ENCODE measurements around the gene PEMT.

PEMT gene

GRCh38 chr17:17505610-17506171 lies 85.8 kb downstream of the PEMT start:
- H3K4me1 ChIP-seq (ENCODE audit: control insufficient read depth, insufficient read depth, low read length), result peaks cover 2% of the 10 kb centered on the region
- H3K4me3 ChIP-seq (ENCODE audit: low read length in 2 of 2), result no peak overlapping the region
- H3K27me3 ChIP-seq (ENCODE audit: control insufficient read depth in 1 of 2, insufficient read depth in 2 of 2, low read length in 2 of 2), result no peaks in the 10 kb centered on the region
- no peaks in the 10 kb centered on the region for H3K9me3 ChIP-seq (ENCODE audit: control insufficient read depth in 2 of 2, low read length in 2 of 2)
- no peaks in the 10 kb centered on the region for H3K36me3 ChIP-seq (ENCODE audit: control insufficient read depth in 2 of 2, insufficient read depth in 2 of 2, low read length in 2 of 2)
- no peak overlapping the region for H3K27ac ChIP-seq (ENCODE audit: low read length)
- H3K9ac ChIP-seq (ENCODE audit: low read length in 2 of 2), result no peak overlapping the region

DNA sequence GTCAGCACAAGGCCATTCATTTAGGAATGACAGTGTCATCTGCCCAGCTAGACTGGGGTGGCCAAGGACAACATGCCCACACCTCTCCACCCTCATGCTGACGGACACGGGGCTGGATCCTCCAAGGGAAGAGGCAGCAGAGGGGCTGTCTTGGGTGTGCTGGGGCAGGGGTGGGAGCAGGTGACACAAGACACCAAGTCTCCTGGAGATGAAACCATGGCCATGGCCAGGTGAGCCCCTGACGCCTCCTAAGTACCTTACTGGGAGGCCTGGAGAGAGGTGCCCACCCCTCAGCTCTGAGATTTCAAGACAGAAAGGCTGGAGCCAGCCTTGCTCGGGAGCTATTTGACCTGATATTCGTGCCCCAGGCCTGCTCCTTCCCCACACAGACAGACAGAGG lies 86.4 kb downstream of the PEMT start:
- no peaks in the 10 kb centered on the region for H3K27me3 ChIP-seq (ENCODE audit: control insufficient read depth in 1 of 2, insufficient read depth in 2 of 2, low read length in 2 of 2)
- peaks cover 2% of the 10 kb centered on the region for H3K4me1 ChIP-seq (ENCODE audit: control insufficient read depth, insufficient read depth, low read length)
- no peaks in the 10 kb centered on the region for H3K36me3 ChIP-seq (ENCODE audit: control insufficient read depth in 2 of 2, insufficient read depth in 2 of 2, low read length in 2 of 2)
- no peak overlapping the region for H3K4me3 ChIP-seq (ENCODE audit: low read length in 2 of 2)
- H3K9ac ChIP-seq (ENCODE audit: low read length in 2 of 2), result no peak overlapping the region
- no peak overlapping the region for H3K27ac ChIP-seq (ENCODE audit: low read length)
- no peaks in the 10 kb centered on the region for H3K9me3 ChIP-seq (ENCODE audit: control insufficient read depth in 2 of 2, low read length in 2 of 2)

DNA sequence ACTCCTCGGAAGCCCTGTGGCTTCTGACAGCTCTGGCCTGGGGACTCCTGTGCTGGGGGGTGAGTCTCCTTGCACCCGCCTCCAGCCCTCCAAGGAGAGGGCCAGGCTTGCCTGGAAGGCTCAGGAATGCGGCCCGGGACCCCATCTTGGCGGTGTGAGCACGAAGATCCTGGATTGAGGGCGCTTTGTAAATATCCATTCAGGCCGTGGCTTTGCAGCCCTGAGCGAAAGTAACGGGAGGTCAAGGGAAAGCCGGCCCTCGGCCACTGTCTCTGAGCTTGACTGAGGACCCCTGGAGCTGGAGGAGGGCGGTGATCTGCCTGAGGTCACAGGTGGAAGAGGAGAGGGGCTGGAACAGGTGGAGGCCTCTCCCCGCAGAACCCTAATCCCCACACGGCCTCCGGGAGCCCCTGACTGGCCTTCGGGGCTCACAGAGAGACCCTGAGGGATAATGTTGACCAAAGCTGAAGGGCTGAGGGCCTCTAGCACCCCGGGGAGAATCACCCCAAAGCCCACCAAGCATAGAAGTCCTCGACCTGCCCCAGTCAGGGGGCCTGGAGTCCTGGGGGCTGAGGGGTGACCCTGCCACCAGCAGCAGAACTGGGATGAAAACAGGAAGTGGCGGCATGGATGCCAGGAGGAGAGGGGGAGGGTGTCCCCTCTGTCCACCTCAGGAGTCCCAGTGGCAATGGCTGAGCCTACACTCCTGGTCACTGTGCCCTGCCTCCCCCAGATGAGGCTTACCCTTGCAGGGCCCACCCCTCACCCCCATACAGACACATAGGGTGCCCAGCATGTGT lies 87.0 kb downstream of the PEMT start:
- Histone ChIP-seq H3K27ac (ENCODE audit: low read length) (no peak overlapping the region), H3K27me3 (ENCODE audit: control insufficient read depth in 1 of 2, insufficient read depth in 2 of 2, low read length in 2 of 2) (no peaks in the 10 kb centered on the region), H3K9ac (ENCODE audit: low read length in 2 of 2) (no peak overlapping the region), H3K9me3 (ENCODE audit: control insufficient read depth in 2 of 2, low read length in 2 of 2) (no peaks in the 10 kb centered on the region), H3K36me3 (ENCODE audit: control insufficient read depth in 2 of 2, insufficient read depth in 2 of 2, low read length in 2 of 2) (no peaks in the 10 kb centered on the region), H3K4me3 (ENCODE audit: low read length in 2 of 2) (no peak overlapping the region), H3K4me1 (ENCODE audit: control insufficient read depth, insufficient read depth, low read length) (peaks cover 2% of the 10 kb centered on the region)

DNA sequence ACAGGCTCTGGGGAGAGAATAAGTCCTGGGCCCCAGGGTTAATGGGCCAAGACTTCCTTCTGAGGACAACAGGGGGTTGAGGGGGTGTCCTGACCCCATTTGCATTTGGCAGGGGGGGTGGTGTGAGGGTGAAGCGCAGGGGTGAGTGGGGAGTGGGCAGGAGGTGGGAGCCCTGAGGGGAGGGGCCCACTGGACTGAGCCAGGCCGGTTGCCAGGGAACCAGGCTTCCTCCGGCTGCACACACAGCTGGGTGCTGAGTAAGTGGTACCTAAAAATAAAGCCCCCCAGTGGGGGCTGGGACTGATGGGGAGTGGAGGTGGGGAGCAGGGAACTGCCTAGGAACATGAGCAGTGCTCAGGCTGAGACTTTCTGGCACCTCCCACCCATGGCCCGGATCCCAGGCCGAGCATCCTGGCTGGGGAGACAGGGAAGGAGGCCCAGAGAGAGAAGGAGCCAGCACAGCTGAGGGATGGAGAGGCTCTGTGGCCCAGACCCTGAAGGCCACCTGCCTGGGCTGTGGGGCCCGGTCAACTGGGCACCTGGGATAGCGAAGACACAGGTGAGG lies 87.9 kb downstream of the PEMT start:
- Histone ChIP-seq H3K36me3 (ENCODE audit: control insufficient read depth in 2 of 2, insufficient read depth in 2 of 2, low read length in 2 of 2) (no peaks in the 10 kb centered on the region), H3K4me1 (ENCODE audit: control insufficient read depth, insufficient read depth, low read length) (peaks cover 2% of the 10 kb centered on the region), H3K27ac (ENCODE audit: low read length) (no peak overlapping the region), H3K4me3 (ENCODE audit: low read length in 2 of 2) (no peak overlapping the region), H3K9ac (ENCODE audit: low read length in 2 of 2) (no peak overlapping the region), H3K9me3 (ENCODE audit: control insufficient read depth in 2 of 2, low read length in 2 of 2) (no peaks in the 10 kb centered on the region), H3K27me3 (ENCODE audit: control insufficient read depth in 1 of 2, insufficient read depth in 2 of 2, low read length in 2 of 2) (no peaks in the 10 kb centered on the region)

DNA sequence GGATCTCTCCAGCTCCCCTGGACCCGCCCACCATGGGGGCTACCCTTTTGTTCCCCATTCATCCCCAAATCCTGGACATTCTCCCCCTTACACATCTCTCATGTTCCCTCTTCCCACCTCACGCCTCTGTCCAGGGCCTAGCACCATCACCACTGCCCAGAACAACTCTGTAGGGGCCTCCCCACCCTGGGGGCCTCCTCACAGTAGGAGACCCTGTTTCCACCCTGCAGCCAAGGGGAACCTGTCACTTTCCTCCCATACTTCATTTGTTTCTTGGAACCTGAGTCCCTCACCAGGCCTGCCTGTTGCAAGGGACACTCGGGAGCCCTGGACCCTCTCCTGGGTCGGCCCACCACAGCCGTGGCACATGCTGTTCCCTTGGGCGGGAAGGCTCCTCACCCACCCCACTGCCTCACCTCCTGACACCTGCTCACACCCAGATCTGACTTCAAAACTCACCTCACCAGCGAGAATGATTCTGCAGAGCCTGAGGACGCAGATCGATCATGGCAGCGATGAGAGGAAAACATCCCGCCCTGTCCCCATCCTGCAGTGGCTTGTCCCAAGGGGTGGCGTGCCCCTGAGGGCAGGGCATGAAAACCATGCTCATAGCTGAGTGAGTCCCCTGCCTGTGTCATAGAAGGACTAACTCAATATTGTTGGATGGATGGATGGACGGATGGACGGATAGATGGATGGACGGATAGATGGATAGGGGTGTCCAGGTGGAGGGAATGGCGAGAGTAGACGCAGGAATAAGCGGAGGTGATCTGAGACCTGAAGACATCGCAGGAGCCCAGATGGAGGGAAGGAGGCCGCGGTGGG lies 88.6 kb downstream of the PEMT start:
- Histone ChIP-seq H3K27ac (ENCODE audit: low read length) (no peak overlapping the region), H3K9ac (ENCODE audit: low read length in 2 of 2) (no peak overlapping the region), H3K4me1 (ENCODE audit: control insufficient read depth, insufficient read depth, low read length) (peaks cover 2% of the 10 kb centered on the region), H3K27me3 (ENCODE audit: control insufficient read depth in 1 of 2, insufficient read depth in 2 of 2, low read length in 2 of 2) (no peaks in the 10 kb centered on the region), H3K36me3 (ENCODE audit: control insufficient read depth in 2 of 2, insufficient read depth in 2 of 2, low read length in 2 of 2) (no peaks in the 10 kb centered on the region), H3K9me3 (ENCODE audit: control insufficient read depth in 2 of 2, low read length in 2 of 2) (no peaks in the 10 kb centered on the region), H3K4me3 (ENCODE audit: low read length in 2 of 2) (no peak overlapping the region)

DNA sequence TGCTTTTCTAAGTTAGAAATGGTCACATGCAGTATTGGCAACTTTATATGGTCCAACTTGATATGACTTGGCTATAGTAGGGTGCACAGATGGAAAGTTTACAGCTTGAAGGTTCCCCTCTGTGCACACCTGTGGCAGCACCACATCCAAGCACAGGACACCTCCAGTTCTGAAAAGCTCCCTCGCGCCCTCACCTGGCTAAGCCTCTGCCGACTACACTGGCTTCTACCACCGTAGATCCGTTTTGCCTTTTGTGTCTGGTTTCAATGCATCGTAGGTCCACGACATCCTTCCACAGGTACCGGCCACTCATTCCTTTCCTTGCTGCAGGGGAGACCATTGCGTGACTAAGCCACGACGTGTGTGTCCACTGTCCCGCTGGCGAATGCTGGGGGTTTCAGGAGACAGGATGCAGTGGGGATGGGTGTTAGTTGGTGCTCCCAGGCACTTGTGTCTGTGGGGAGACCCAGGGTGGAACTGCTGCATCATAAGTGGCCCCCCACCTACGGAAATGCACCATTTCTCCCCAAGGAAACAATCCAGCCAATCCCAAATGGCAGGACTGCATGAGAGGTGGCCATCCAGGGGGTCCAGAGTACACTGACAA lies 90.4 kb downstream of the PEMT start:
- H3K27ac ChIP-seq (ENCODE audit: low read length), result no peak overlapping the region
- peaks cover 11% of the 10 kb centered on the region for H3K4me1 ChIP-seq (ENCODE audit: control insufficient read depth, insufficient read depth, low read length)
- H3K27me3 ChIP-seq (ENCODE audit: control insufficient read depth in 1 of 2, insufficient read depth in 2 of 2, low read length in 2 of 2), result no peaks in the 10 kb centered on the region
- H3K36me3 ChIP-seq (ENCODE audit: control insufficient read depth in 2 of 2, insufficient read depth in 2 of 2, low read length in 2 of 2), result no peaks in the 10 kb centered on the region
- H3K9ac ChIP-seq (ENCODE audit: low read length in 2 of 2), result no peak overlapping the region
- H3K9me3 ChIP-seq (ENCODE audit: control insufficient read depth in 2 of 2, low read length in 2 of 2), result no peaks in the 10 kb centered on the region
- H3K4me3 ChIP-seq (ENCODE audit: low read length in 2 of 2), result no peak overlapping the region

DNA sequence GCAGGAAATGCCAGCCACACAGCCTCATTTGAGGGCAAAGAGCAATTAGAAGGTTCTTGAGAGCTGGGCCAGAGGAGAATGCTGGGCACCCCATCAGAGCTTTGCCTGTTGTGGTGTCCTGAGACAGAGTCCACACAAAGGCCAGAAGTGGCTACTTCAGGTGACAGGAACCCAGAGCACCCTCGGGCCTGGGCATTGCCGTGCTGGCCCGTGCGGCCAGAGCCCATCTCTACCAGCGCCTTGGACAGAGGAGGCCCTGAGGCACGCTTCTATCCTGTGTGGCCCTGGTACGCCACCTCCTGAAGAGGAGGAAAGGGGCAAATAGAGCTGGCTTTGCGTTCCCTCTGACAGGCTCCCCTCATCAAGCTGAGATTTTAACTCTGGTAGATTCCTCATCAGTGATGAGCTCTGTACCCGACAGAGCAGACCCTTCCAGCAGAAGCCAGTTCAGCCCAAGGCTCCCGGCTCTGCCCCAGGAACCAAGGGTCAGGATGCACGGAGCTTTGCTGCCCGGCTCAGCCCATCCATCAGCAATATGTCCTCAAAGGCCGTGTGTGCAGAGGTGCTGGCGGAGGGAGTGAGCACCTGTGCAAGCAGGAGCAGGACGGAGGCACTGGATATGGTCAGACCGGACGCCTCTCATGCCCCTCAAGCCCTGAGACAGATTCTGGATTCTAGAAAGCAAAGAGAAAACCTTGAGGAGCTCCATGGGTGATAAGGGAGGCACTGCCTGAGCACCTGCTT lies 91.9 kb downstream of the PEMT start:
- Histone ChIP-seq H3K4me1 (ENCODE audit: control insufficient read depth, insufficient read depth, low read length) (peaks cover 26% of the 10 kb centered on the region), H3K9ac (ENCODE audit: low read length in 2 of 2) (no peak overlapping the region), H3K4me3 (ENCODE audit: low read length in 2 of 2) (no peak overlapping the region), H3K27ac (ENCODE audit: low read length) (no peak overlapping the region), H3K27me3 (ENCODE audit: control insufficient read depth in 1 of 2, insufficient read depth in 2 of 2, low read length in 2 of 2) (no peaks in the 10 kb centered on the region), H3K36me3 (ENCODE audit: control insufficient read depth in 2 of 2, insufficient read depth in 2 of 2, low read length in 2 of 2) (no peaks in the 10 kb centered on the region), H3K9me3 (ENCODE audit: control insufficient read depth in 2 of 2, low read length in 2 of 2) (no peaks in the 10 kb centered on the region)

DNA sequence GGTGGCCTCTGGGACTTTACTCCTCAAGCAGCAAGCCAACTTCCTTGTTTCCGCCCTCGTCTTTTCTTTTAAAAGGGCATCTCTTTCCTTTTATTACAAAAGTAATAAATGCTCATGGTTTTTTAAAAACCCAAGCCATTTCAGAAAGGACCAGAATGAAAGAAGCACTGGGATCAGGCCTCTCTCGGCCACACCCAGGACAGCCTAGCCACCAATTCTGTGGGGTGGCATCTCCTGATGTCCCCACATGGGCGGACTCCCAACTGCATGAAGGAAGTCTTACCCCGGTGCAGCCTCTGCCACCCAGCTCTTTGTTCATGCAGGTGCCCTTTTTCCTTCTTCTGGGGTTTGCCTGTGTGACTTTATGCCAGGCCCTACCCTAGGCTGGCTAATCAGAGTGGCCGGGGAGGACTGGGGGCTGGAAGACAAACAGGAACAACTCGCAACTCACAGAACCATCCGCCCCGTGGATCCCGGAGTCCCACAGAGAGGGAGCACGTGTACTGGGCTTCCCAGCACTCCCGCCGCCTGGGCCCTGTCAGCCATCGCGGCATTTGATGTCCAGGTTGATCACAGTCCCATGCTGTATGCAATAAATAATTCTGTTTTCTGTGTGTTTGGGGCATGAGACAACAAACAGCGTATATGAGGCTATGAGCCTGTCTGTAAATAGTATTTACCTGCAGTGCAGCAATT lies 92.8 kb downstream of the PEMT start:
- no peak overlapping the region for H3K9ac ChIP-seq (ENCODE audit: low read length in 2 of 2)
- H3K9me3 ChIP-seq (ENCODE audit: control insufficient read depth in 2 of 2, low read length in 2 of 2), result no peaks in the 10 kb centered on the region
- H3K36me3 ChIP-seq (ENCODE audit: control insufficient read depth in 2 of 2, insufficient read depth in 2 of 2, low read length in 2 of 2), result no peaks in the 10 kb centered on the region
- H3K4me3 ChIP-seq (ENCODE audit: low read length in 2 of 2), result no peak overlapping the region
- no peaks in the 10 kb centered on the region for H3K27me3 ChIP-seq (ENCODE audit: control insufficient read depth in 1 of 2, insufficient read depth in 2 of 2, low read length in 2 of 2)
- H3K27ac ChIP-seq (ENCODE audit: low read length), result no peak overlapping the region
- peaks cover 28% of the 10 kb centered on the region for H3K4me1 ChIP-seq (ENCODE audit: control insufficient read depth, insufficient read depth, low read length)

GRCh38 chr17:17497845-17498520 lies 93.5 kb downstream of the PEMT start:
- H3K27me3 ChIP-seq (ENCODE audit: control insufficient read depth in 1 of 2, insufficient read depth in 2 of 2, low read length in 2 of 2), result no peaks in the 10 kb centered on the region
- peaks cover 28% of the 10 kb centered on the region for H3K4me1 ChIP-seq (ENCODE audit: control insufficient read depth, insufficient read depth, low read length)
- no peak overlapping the region for H3K9ac ChIP-seq (ENCODE audit: low read length in 2 of 2)

More at GRCh38 chr17:17497845-17498520, 93.5 kb downstream of the PEMT start:
- no peaks in the 10 kb centered on the region for H3K9me3 ChIP-seq (ENCODE audit: control insufficient read depth in 2 of 2, low read length in 2 of 2)
- H3K27ac ChIP-seq (ENCODE audit: low read length), result no peak overlapping the region
- H3K36me3 ChIP-seq (ENCODE audit: control insufficient read depth in 2 of 2, insufficient read depth in 2 of 2, low read length in 2 of 2), result no peaks in the 10 kb centered on the region
- no peak overlapping the region for H3K4me3 ChIP-seq (ENCODE audit: low read length in 2 of 2)
